Measurements from ENCODE around the gene IL4I1.

IL4I1 gene

GRCh38 chr19:49933643-49934042, 37.0 kb upstream of the IL4I1 start:
- H3K9ac ChIP-seq, result no peak overlapping the region
- H3K4me1 ChIP-seq (ENCODE audit: low read depth, poor library complexity, severe bottlenecking), result peaks cover 3% of the 10 kb centered on the region
- H3K36me3 ChIP-seq (ENCODE audit: insufficient read depth), result peaks cover 9% of the 10 kb centered on the region; the same call in 1 of the 2 replicates
- no peak for TF ChIP-seq CTCF (conservative IDR thresholded peaks at IDR 0.05; ENCODE audit: low read depth, low read length)
- H3K4me2 ChIP-seq, result no peak overlapping the region
- H3K4me3 ChIP-seq (IDR thresholded peaks at IDR 0.05; ENCODE audit: insufficient read depth, low read depth, low read length), result no peak overlapping the region
- peaks cover 29% of the 10 kb centered on the region for H3K79me2 ChIP-seq (ENCODE audit: insufficient read depth, low read depth)
- no peaks in the 10 kb centered on the region for H3K27me3 ChIP-seq (ENCODE audit: insufficient read depth, low read depth)
- H2AFZ ChIP-seq (ENCODE audit: low read depth), result no peak overlapping the region
- no peak overlapping the region for H3K27ac ChIP-seq
- peaks cover 3% of the 10 kb centered on the region; the same call in 1 of the 2 replicates for H4K20me1 ChIP-seq (ENCODE audit: insufficient read depth)

GRCh38 chr19:49932731-49933131, 36.0 kb upstream of the IL4I1 start:
- H3K4me1 ChIP-seq (ENCODE audit: low read depth, poor library complexity, severe bottlenecking), result peaks cover 7% of the 10 kb centered on the region
- H3K4me3 ChIP-seq (IDR thresholded peaks at IDR 0.05; ENCODE audit: insufficient read depth, low read depth, low read length), result no peak overlapping the region

GRCh38 chr19:49932041-49932451, 35.4 kb upstream of the IL4I1 start:
- Histone ChIP-seq H2AFZ (ENCODE audit: low read depth) (no peak overlapping the region), H3K27me3 (ENCODE audit: insufficient read depth, low read depth) (no peaks in the 10 kb centered on the region), H3K27ac (no peak overlapping the region), H3K4me1 (ENCODE audit: low read depth, poor library complexity, severe bottlenecking) (peaks cover 14% of the 10 kb centered on the region), H3K9ac (no peak overlapping the region), H3K4me3 (IDR thresholded peaks at IDR 0.05; ENCODE audit: insufficient read depth, low read depth, low read length) (no peak overlapping the region), H3K79me2 (ENCODE audit: insufficient read depth, low read depth) (peaks cover 45% of the 10 kb centered on the region), H3K4me2 (no peak overlapping the region), H4K20me1 (ENCODE audit: insufficient read depth) (peaks cover 3% of the 10 kb centered on the region; the same call in 1 of the 2 replicates), H3K36me3 (ENCODE audit: insufficient read depth) (peaks cover 11% of the 10 kb centered on the region; the same call in 1 of the 2 replicates)
- TF ChIP-seq CTCF (conservative IDR thresholded peaks at IDR 0.05; ENCODE audit: low read depth, low read length), result no peak

More at GRCh38 chr19:49932731-49933131, 36.0 kb upstream of the IL4I1 start:
- no peak for TF ChIP-seq CTCF (conservative IDR thresholded peaks at IDR 0.05; ENCODE audit: low read depth, low read length)
- H3K9ac ChIP-seq, result no peak overlapping the region
- H3K36me3 ChIP-seq (ENCODE audit: insufficient read depth), result peaks cover 9% of the 10 kb centered on the region; the same call in 1 of the 2 replicates
- no peaks in the 10 kb centered on the region for H3K27me3 ChIP-seq (ENCODE audit: insufficient read depth, low read depth)
- H3K27ac ChIP-seq, result no peak overlapping the region
- peaks cover 39% of the 10 kb centered on the region for H3K79me2 ChIP-seq (ENCODE audit: insufficient read depth, low read depth)
- H4K20me1 ChIP-seq (ENCODE audit: insufficient read depth), result peaks cover 3% of the 10 kb centered on the region; the same call in 1 of the 2 replicates
- H3K4me2 ChIP-seq, result no peak overlapping the region
- no peak overlapping the region for H2AFZ ChIP-seq (ENCODE audit: low read depth)

- Histone ChIP-seq H3K27me3 (ENCODE audit: insufficient read depth, low read depth) (no peaks in the 10 kb centered on the region), H3K9ac (no peak overlapping the region), H3K36me3 (ENCODE audit: insufficient read depth) (peaks cover 12% of the 10 kb centered on the region; the same call in 1 of the 2 replicates), H3K27ac (no peak overlapping the region), H3K79me2 (ENCODE audit: insufficient read depth, low read depth) (peaks cover 51% of the 10 kb centered on the region), H3K4me3 (IDR thresholded peaks at IDR 0.05; ENCODE audit: insufficient read depth, low read depth, low read length) (no peak overlapping the region), H4K20me1 (ENCODE audit: insufficient read depth) (peaks cover 3% of the 10 kb centered on the region; the same call in 1 of the 2 replicates), H2AFZ (ENCODE audit: low read depth) (no peak overlapping the region), H3K4me2 (0 out of 2 replicates have a peak overlapping the region, but pooled peaks have one; percentile 44), H3K4me1 (ENCODE audit: low read depth, poor library complexity, severe bottlenecking) (peaks cover 20% of the 10 kb centered on the region)
- TF ChIP-seq CTCF (conservative IDR thresholded peaks at IDR 0.05; ENCODE audit: low read depth, low read length), result no peak
Measured at GRCh38 chr19:49931293-49932040, 34.8 kb upstream of the IL4I1 start.

Measured in KMS-11 (cell line).